ENCODE results near the gene ZNF710.

ZNF710 gene

GRCh38 chr15:89963301-89964231, 37.6 kb upstream of the ZNF710 start:
- Histone ChIP-seq H3K27ac (replicated peaks; ENCODE audit: low read length) (no peak overlapping the region), H3K4ac (ENCODE audit: low read length) (no peak overlapping the region), H3K4me1 (ENCODE audit: control insufficient read depth in 2 of 2, insufficient read depth in 1 of 2, low read depth in 1 of 2, low read length in 2 of 2) (no peaks in the 10 kb centered on the region), H3K23ac (ENCODE audit: low read depth, low read length, poor library complexity) (no peak overlapping the region), H3K9ac (ENCODE audit: low read depth, low read length, poor library complexity) (no peak overlapping the region), H2AFZ (ENCODE audit: low read length) (no peak overlapping the region), H4K91ac (ENCODE audit: low read depth, low read length, poor library complexity) (no peak overlapping the region), H2BK15ac (ENCODE audit: low read length) (peak overlapping the region; percentile 25), H2BK5ac (ENCODE audit: low read length) (no peak overlapping the region), H2AK5ac (ENCODE audit: low read depth, low read length) (no peak overlapping the region), H3K36me3 (replicated peaks in 1 of 2; ENCODE audit: control insufficient read depth in 2 of 2, insufficient read depth in 2 of 2, low read length in 2 of 2) (no peaks in the 10 kb centered on the region), H3K14ac (ENCODE audit: low read length) (no peak overlapping the region), H2BK12ac (ENCODE audit: low read length) (no peak overlapping the region), H3K4me2 (ENCODE audit: insufficient read depth, low read length, poor library complexity, severe bottlenecking) (no peak overlapping the region), H3K9me3 (replicated peaks in 1 of 2; ENCODE audit: control insufficient read depth in 2 of 2, insufficient read depth in 1 of 2, low read depth in 1 of 2, low read length in 2 of 2) (no peaks in the 10 kb centered on the region), H3K79me1 (ENCODE audit: low read depth, low read length) (no peaks in the 10 kb centered on the region), H4K8ac (ENCODE audit: low read depth, low read length) (no peak overlapping the region), H3K18ac (ENCODE audit: low read length) (no peak overlapping the region), H3K4me3 (ENCODE audit: low read length in 2 of 2) (no peak overlapping the region), H2BK120ac (ENCODE audit: low read depth, low read length) (no peak overlapping the region), H3K27me3 (ENCODE audit: control insufficient read depth in 3 of 3, insufficient read depth in 3 of 3, low read depth in 1 of 3, low read length in 3 of 3) (no peaks in the 10 kb centered on the region)
- DNase-seq (ENCODE audit: low spot score): no peak
- no CpG with 5 or more reads among the region's 11 CpGs for whole genome bisulfite sequencing, 2 donors (ENCODE audit: extremely low coverage in 2 of 2, insufficient read length in 2 of 2, insufficient replicate concordance in 1 of 2)

DNA sequence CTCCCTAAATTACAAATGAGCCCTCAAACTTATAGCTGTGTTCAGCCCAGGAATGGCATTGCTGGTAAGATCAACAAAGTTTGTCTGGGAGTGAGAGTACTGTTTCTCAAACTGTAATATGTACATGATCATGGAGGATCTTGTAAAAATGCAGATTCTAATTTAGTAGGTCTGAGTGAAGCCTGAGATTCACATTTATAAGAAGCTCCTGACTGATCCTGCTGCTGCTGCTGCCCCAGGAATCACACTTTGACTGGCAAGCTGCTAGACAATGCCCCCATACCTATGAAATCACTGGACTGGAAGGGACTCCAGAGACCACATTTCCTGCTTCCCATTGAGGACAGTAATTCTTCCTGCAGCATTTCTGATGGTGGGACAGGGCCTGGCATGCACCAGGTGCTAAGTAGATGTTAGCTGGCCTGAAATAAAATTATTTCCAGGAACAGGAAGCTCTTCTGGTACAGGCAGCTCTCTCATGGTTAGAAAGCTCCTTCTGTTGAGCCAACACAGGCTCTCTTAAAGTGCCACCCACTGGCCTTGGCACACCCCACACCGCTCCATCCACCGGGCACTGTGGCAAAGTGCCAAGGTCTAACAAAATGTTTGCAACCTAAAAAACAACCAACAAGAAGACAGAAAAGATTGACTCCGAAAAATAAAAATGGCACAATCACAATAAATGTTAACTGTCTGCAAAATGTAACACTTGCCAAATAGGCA, 36.7 kb upstream of the ZNF710 start:
- no peak overlapping the region for H2BK120ac ChIP-seq (ENCODE audit: low read depth, low read length)
- no peak overlapping the region for H4K8ac ChIP-seq (ENCODE audit: low read depth, low read length)
- H3K14ac ChIP-seq (ENCODE audit: low read length): peak overlapping the region; percentile 47
- H3K4me3 ChIP-seq (ENCODE audit: low read length in 2 of 2): no peak overlapping the region
- H3K18ac ChIP-seq (ENCODE audit: low read length): peak overlapping the region; percentile 19
- no peaks in the 10 kb centered on the region for H3K36me3 ChIP-seq (replicated peaks in 1 of 2; ENCODE audit: control insufficient read depth in 2 of 2, insufficient read depth in 2 of 2, low read length in 2 of 2)
- no peak overlapping the region for H3K23ac ChIP-seq (ENCODE audit: low read depth, low read length, poor library complexity)
- H3K4ac ChIP-seq (ENCODE audit: low read length): no peak overlapping the region
- H3K27me3 ChIP-seq (ENCODE audit: control insufficient read depth in 3 of 3, insufficient read depth in 3 of 3, low read depth in 1 of 3, low read length in 3 of 3): no peaks in the 10 kb centered on the region
- no peak for DNase-seq (ENCODE audit: low spot score)
- peak overlapping the region; percentile 25 for H2BK15ac ChIP-seq (ENCODE audit: low read length)
- no peak overlapping the region for H2AK5ac ChIP-seq (ENCODE audit: low read depth, low read length)
- H2AFZ ChIP-seq (ENCODE audit: low read length): no peak overlapping the region
- no peak overlapping the region for H4K91ac ChIP-seq (ENCODE audit: low read depth, low read length, poor library complexity)
- H2BK12ac ChIP-seq (ENCODE audit: low read length): no peak overlapping the region
- H2BK5ac ChIP-seq (ENCODE audit: low read length): no peak overlapping the region
- H3K4me1 ChIP-seq (ENCODE audit: control insufficient read depth in 2 of 2, insufficient read depth in 1 of 2, low read depth in 1 of 2, low read length in 2 of 2): no peaks in the 10 kb centered on the region
- no peak overlapping the region for H3K4me2 ChIP-seq (ENCODE audit: insufficient read depth, low read length, poor library complexity, severe bottlenecking)
- no CpG with 5 or more reads among the region's 3 CpGs for WGBS, 2 donors (ENCODE audit: extremely low coverage in 2 of 2, insufficient read length in 2 of 2, insufficient replicate concordance in 1 of 2)
- H3K27ac ChIP-seq (replicated peaks; ENCODE audit: low read length): no peak overlapping the region
- no peaks in the 10 kb centered on the region for H3K9me3 ChIP-seq (replicated peaks in 1 of 2; ENCODE audit: control insufficient read depth in 2 of 2, insufficient read depth in 1 of 2, low read depth in 1 of 2, low read length in 2 of 2)
- H3K9ac ChIP-seq (ENCODE audit: low read depth, low read length, poor library complexity): no peak overlapping the region
- H3K79me1 ChIP-seq (ENCODE audit: low read depth, low read length): no peaks in the 10 kb centered on the region

- no CpG with 5 or more reads among the region's 4 CpGs for WGBS, 2 donors (ENCODE audit: extremely low coverage in 2 of 2, insufficient read length in 2 of 2, insufficient replicate concordance in 1 of 2)
- Histone ChIP-seq H4K8ac (ENCODE audit: low read depth, low read length) (no peak overlapping the region), H3K23ac (ENCODE audit: low read depth, low read length, poor library complexity) (no peak overlapping the region), H2AK5ac (ENCODE audit: low read depth, low read length) (no peak overlapping the region), H3K79me1 (ENCODE audit: low read depth, low read length) (no peaks in the 10 kb centered on the region), H2AFZ (ENCODE audit: low read length) (no peak overlapping the region), H2BK12ac (ENCODE audit: low read length) (no peak overlapping the region), H2BK5ac (ENCODE audit: low read length) (no peak overlapping the region), H4K91ac (ENCODE audit: low read depth, low read length, poor library complexity) (no peak overlapping the region), H3K4ac (ENCODE audit: low read length) (no peak overlapping the region), H3K18ac (ENCODE audit: low read length) (no peak overlapping the region), H3K4me1 (ENCODE audit: control insufficient read depth in 2 of 2, insufficient read depth in 1 of 2, low read depth in 1 of 2, low read length in 2 of 2) (no peaks in the 10 kb centered on the region), H3K9ac (ENCODE audit: low read depth, low read length, poor library complexity) (no peak overlapping the region), H3K27me3 (ENCODE audit: control insufficient read depth in 3 of 3, insufficient read depth in 3 of 3, low read depth in 1 of 3, low read length in 3 of 3) (no peaks in the 10 kb centered on the region), H3K9me3 (replicated peaks in 1 of 2; ENCODE audit: control insufficient read depth in 2 of 2, insufficient read depth in 1 of 2, low read depth in 1 of 2, low read length in 2 of 2) (no peaks in the 10 kb centered on the region), H3K4me2 (ENCODE audit: insufficient read depth, low read length, poor library complexity, severe bottlenecking) (no peak overlapping the region), H2BK15ac (ENCODE audit: low read length) (no peak overlapping the region), H3K4me3 (ENCODE audit: low read length in 2 of 2) (no peak overlapping the region), H3K14ac (ENCODE audit: low read length) (no peak overlapping the region), H3K27ac (replicated peaks; ENCODE audit: low read length) (no peak overlapping the region), H3K36me3 (replicated peaks in 1 of 2; ENCODE audit: control insufficient read depth in 2 of 2, insufficient read depth in 2 of 2, low read length in 2 of 2) (no peaks in the 10 kb centered on the region), H2BK120ac (ENCODE audit: low read depth, low read length) (no peak overlapping the region)
- no peak for DNase-seq (ENCODE audit: low spot score)
Observed at GRCh38 chr15:89967881-89968280, 33.2 kb upstream of the ZNF710 start.

DNA sequence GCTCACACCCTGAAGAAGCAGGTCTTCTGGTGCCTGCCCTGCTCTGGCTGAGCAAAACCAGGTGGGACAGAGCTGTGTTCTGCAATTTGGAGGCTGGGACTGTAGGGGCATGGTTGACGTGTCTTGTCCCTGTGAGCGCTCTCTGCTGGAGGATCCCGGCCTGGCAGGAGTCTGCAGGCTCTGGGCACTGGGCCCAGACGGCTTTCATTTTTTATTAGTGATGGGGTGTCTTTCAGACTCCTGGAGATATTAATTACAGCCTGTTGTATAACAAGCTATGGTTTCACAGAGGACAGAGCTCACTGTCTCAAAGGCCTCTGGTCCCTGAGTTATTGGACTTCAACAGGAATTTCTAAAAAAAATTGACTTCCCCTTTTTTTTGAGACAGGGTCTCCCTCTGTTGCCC, 29.5 kb upstream of the ZNF710 start:
- no CpG with 5 or more reads among the region's 4 CpGs for WGBS, 2 donors (ENCODE audit: extremely low coverage in 2 of 2, insufficient read length in 2 of 2, insufficient replicate concordance in 1 of 2)

More for the DNA sequence above, 29.5 kb upstream of the ZNF710 start:
- Histone ChIP-seq H3K4me3 (ENCODE audit: low read length in 2 of 2) (no peak overlapping the region), H3K9me3 (replicated peaks in 1 of 2; ENCODE audit: control insufficient read depth in 2 of 2, insufficient read depth in 1 of 2, low read depth in 1 of 2, low read length in 2 of 2) (peaks cover 0 to 2% of the 10 kb centered on the region in 2 donors), H3K4ac (ENCODE audit: low read length) (no peak overlapping the region), H2BK5ac (ENCODE audit: low read length) (no peak overlapping the region), H2BK120ac (ENCODE audit: low read depth, low read length) (no peak overlapping the region), H4K8ac (ENCODE audit: low read depth, low read length) (no peak overlapping the region), H4K91ac (ENCODE audit: low read depth, low read length, poor library complexity) (no peak overlapping the region), H3K4me2 (ENCODE audit: insufficient read depth, low read length, poor library complexity, severe bottlenecking) (no peak overlapping the region), H3K4me1 (ENCODE audit: control insufficient read depth in 2 of 2, insufficient read depth in 1 of 2, low read depth in 1 of 2, low read length in 2 of 2) (no peaks in the 10 kb centered on the region), H3K23ac (ENCODE audit: low read depth, low read length, poor library complexity) (no peak overlapping the region), H3K27ac (replicated peaks; ENCODE audit: low read length) (no peak overlapping the region), H3K36me3 (replicated peaks in 1 of 2; ENCODE audit: control insufficient read depth in 2 of 2, insufficient read depth in 2 of 2, low read length in 2 of 2) (no peaks in the 10 kb centered on the region), H2BK12ac (ENCODE audit: low read length) (no peak overlapping the region), H2AK5ac (ENCODE audit: low read depth, low read length) (no peak overlapping the region), H3K14ac (ENCODE audit: low read length) (no peak overlapping the region), H2AFZ (ENCODE audit: low read length) (peak overlapping the region; percentile 60), H2BK15ac (ENCODE audit: low read length) (no peak overlapping the region), H3K9ac (ENCODE audit: low read depth, low read length, poor library complexity) (no peak overlapping the region), H3K18ac (ENCODE audit: low read length) (no peak overlapping the region), H3K79me1 (ENCODE audit: low read depth, low read length) (no peaks in the 10 kb centered on the region), H3K27me3 (ENCODE audit: control insufficient read depth in 3 of 3, insufficient read depth in 3 of 3, low read depth in 1 of 3, low read length in 3 of 3) (no peaks in the 10 kb centered on the region)
- DNase-seq (ENCODE audit: low spot score): peak; percentile 41

Data from neuronal stem cell (in vitro differentiated cells).